ENCODE results near the gene CABLES2.

CABLES2 gene

DNA sequence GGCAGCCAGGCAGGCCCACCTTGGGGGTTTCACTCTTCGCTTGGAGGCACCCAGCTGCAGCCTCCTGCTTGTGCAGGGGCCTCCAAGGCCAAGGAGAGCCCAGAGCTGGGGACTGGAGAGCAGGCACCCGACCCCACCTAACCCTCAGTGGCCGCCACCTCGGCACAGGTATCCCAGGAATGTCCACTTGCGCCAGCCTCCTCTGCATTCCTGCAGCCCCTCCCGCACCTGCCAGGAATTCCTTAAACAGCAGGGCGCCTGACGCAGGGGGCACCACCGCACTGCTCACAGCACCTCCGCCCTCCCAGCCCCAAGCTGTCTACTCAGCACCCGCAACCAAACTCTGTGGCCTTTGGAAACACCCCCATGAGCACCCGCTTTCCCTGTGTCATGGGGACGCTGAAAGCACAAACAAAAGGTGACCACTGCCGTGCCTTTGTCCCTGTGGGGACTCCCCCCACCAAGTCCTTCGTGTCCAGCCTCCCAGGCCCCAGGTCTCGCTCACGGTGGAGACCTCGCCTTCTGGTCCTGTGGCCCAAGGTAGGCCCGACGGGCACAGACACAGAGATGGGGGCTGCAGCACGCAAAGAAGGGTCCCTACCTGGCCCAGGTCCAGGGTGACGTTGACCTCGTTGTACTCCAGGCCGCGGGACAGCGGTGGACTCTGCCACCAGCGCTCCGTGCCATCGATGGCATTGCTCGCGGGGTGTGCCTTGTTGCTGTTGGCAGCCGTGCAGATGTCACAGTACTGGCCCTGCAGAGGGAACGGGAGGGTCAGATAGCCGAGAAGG, 45.1 kb downstream of the CABLES2 start:
- no peak for DNase-seq (ENCODE audit: low read depth)
- TF ChIP-seq, protein P1, sequence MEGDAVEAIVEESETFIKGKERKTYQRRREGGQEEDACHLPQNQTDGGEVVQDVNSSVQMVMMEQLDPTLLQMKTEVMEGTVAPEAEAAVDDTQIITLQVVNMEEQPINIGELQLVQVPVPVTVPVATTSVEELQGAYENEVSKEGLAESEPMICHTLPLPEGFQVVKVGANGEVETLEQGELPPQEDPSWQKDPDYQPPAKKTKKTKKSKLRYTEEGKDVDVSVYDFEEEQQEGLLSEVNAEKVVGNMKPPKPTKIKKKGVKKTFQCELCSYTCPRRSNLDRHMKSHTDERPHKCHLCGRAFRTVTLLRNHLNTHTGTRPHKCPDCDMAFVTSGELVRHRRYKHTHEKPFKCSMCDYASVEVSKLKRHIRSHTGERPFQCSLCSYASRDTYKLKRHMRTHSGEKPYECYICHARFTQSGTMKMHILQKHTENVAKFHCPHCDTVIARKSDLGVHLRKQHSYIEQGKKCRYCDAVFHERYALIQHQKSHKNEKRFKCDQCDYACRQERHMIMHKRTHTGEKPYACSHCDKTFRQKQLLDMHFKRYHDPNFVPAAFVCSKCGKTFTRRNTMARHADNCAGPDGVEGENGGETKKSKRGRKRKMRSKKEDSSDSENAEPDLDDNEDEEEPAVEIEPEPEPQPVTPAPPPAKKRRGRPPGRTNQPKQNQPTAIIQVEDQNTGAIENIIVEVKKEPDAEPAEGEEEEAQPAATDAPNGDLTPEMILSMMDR (conservative IDR thresholded peaks at IDR 0.05; ENCODE audit: low read depth, low read length) = no peak
- no peak overlapping the region for H3K4me3 ChIP-seq (ENCODE audit: low read length)

DNA sequence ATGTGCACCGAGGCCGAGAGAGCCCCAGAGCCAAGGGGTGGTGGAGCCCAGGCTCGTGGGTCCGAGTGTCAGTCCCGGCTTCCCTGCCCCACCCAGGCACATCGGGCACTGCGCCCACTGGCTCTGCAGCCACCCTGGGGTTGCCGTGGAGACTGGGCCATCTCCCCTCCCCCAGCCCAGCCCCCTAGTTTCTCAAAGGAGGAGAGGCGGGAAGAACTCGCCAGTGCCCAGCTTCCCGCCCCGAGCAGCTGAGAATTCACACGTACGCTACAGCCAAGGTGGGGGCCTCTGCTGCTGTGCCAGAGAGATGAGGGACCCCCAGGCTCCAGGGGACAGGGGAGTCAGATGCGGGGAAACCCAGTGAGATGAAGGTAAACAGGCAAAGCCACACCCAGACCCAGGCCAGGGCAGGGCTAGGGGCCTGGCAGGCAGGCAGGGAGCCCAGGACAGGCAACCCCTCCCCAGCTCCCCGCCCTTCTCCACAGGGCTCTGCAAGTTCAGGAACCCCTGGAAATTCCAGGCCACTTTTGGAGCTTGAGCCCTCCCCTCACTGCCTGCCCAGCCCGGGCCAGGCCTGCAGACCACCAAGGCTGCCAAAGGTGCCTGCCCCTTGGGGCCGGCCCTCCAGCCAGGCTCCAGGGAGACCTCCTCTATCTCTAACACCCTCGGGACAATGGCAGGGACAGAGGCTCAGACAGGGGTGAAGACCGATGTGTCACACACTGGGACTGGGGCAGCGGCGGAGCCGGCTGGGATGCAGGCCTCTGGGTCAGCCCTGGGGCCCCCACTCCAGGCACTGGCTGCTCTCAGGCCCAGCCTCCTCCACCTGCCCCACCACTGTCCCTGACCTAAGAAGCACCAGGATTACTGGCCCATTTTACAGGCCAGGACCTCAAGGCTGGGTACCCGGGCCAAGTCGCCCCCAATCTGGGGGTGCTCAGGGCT, 46.0 kb downstream of the CABLES2 start:
- TF ChIP-seq, protein P1 (conservative IDR thresholded peaks at IDR 0.05; ENCODE audit: low read depth, low read length) = no peak
- H3K4me3 ChIP-seq (ENCODE audit: low read length) = no peak overlapping the region
- no peak for DNase-seq (ENCODE audit: low read depth)

DNA sequence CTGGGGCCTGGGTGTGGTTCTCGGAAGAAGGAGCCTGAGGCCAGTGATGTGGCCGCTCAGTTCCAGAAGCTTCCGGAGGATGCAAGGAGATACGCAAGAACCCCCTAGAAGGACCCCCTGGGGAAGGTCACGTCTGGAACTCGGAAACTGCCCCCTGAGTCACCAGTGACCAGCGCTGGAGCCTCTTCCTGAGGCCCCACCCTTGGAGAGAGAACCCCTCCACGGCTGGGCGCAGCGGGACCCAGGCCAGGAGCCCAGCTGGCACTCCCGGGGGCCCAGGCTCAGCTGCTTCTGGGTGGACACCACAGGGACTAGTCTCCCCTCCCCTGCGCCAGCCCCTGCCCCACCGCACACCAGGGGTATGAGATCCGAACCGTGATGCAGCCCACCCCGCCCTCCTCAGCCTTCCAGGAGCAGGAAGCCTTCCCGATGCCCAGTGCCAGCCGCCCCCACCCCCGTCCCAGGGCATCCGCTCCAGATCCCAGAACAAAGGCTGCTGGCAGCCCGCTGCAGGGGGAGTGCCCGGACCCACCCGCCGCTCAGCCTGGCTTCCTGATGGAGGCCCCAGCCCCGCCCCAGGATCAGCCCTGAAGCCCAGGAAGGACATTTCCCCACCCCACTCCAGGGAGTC, 47.5 kb downstream of the CABLES2 start:
- no peak for DNase-seq (ENCODE audit: low read depth)
- TF ChIP-seq, protein P1 (conservative IDR thresholded peaks at IDR 0.05; ENCODE audit: low read depth, low read length) = no peak
- no peak overlapping the region for H3K4me3 ChIP-seq (ENCODE audit: low read length)

DNA sequence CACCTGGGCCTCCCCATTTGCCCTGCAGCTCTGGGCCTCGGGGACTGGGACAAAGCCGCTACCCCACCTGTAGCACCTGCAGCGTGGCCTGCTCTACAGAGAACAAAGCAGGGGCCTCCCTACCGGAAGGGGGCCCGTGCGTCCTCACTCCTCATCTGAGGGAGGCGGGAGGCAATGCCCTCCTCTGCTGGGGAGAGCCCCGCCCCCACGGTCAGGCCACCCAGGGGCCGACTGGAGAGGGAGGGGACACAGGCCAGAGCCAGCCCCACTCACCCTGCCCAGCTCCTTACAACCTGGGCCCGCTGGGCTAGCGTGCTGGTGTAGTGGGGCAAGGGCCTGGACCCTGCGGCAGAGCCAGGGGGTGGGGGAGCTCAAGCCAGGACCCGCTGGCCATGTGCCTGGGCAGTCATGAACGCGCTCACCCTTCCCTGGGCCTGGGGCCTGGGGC, 48.0 kb downstream of the CABLES2 start:
- TF ChIP-seq, protein P1 (conservative IDR thresholded peaks at IDR 0.05; ENCODE audit: low read depth, low read length) = no peak
- no peak for DNase-seq (ENCODE audit: low read depth)
- H3K4me3 ChIP-seq (ENCODE audit: low read length) = no peak overlapping the region

DNA sequence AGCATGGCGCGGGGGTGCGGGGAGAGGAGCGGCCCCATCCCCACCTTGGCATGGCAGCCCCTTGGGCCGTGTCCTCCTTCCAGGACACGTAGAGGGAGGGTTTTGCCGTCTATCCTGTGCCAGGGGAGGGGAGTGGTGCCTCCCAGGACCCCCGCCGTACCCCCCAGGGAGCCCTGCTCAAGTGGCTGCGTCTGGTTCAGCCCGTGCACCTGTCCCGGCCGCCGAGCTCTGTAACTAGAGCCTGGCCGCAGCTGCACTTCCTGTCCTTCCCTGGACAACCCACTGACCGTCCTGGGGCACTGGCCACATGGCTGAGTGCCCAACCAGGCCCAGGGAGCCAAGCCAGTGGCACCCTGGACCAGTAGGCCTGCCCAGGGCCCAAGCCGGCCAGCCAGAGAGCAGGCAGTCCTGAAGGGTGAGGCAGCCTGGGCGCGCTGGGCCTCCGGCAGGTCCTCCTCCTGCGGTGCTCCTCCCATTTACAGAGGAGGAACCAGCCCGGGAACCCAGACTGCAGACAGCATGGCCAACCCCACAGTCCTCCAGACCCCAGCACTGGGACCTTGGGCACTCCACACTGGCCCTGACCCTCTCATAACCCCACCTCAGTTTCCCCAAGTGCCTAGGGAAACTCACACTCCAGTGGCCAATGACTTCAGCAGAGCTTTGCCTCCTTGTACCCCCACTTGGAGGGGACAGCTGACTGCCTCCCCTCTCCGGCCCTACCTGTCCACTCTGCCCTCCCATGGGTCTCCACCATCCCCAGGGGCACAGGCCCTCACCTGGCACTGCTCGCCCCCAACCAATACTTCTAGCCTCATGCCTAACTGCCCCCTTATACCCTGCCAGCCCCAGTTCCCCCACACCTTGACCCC, 48.7 kb downstream of the CABLES2 start:
- TF ChIP-seq, protein P1 (conservative IDR thresholded peaks at IDR 0.05; ENCODE audit: low read depth, low read length) = no peak
- H3K4me3 ChIP-seq (ENCODE audit: low read length) = no peak overlapping the region
- no peak for DNase-seq (ENCODE audit: low read depth)

DNA sequence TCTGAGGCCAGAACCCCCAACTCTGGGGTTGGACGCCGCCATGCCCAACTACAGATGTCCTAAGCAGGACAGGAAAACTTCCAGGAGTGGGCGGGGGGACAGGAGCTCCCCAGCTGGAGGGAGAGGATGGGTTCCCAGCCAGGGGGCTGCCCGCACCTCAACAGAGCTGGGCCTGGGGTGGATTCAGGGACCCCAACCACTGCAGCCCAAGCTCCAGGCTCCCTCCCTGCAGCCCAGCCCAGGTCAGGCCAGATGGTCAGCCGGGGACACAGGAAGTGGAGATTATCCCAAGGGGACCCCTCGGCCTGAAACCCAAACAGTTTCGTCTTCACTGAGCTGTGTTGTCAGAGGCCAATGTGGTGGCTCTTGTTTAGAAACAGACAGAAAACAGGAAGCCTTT, 49.4 kb downstream of the CABLES2 start:
- H3K4me3 ChIP-seq (ENCODE audit: low read length) = no peak overlapping the region
- TF ChIP-seq, protein P1 (conservative IDR thresholded peaks at IDR 0.05; ENCODE audit: low read depth, low read length) = no peak
- no peak for DNase-seq (ENCODE audit: low read depth)

All from retinal pigment epithelial cell (primary cell).